Hematopoietic multipotent progenitor cell treated with erythropoietin and hydrocortisone succinate and interleukin-3 and kit ligand, for 8 days (in vitro differentiated cells): ENCODE results near the gene SNX5.
A peak's percentile ranks its signal among the peaks of the same experiment; 100 is the strongest.

Experiments used
- DNase-seq: peaks from one replicate; pipeline ENCODE4 v3.0.0-alpha.2; 2015

Gene SNX5

DNA sequence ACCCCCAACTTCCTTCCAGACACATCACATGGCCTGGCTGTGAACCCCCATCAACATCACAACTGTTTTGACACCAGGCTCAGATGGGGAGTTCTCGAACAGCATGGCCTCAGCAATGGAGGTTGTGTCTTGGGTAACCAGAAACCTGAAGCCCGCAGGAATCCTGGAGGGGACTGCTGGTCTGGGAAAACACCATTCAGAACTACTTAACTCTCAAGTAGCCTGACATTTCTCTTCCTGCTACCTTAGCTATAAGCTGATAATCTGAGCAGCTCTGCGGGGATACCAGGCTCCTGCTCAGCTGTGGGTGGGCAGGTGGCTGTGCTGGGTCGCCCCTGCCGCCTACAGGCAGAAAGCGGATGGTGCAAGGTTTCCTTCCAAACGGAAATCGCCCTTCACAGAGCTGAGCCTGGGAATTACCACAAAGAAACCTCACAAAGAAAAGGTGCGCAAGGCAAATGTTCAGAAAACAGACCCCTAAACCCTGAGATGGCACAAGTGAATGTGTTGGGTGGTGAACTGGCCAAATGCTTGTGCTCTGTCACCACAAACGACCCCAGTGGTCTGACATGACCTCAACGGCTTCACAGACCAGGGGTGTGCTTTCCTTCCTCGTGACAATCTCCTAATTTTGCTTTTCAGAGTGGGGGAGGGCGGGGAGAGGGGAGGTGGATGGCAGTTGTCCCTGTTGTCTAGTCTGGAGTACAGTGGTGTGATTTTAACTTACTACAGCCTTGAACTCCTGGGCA is 29.5 kb downstream of the SNX5 start:
- peak; percentile 74 for DNase-seq

DNA sequence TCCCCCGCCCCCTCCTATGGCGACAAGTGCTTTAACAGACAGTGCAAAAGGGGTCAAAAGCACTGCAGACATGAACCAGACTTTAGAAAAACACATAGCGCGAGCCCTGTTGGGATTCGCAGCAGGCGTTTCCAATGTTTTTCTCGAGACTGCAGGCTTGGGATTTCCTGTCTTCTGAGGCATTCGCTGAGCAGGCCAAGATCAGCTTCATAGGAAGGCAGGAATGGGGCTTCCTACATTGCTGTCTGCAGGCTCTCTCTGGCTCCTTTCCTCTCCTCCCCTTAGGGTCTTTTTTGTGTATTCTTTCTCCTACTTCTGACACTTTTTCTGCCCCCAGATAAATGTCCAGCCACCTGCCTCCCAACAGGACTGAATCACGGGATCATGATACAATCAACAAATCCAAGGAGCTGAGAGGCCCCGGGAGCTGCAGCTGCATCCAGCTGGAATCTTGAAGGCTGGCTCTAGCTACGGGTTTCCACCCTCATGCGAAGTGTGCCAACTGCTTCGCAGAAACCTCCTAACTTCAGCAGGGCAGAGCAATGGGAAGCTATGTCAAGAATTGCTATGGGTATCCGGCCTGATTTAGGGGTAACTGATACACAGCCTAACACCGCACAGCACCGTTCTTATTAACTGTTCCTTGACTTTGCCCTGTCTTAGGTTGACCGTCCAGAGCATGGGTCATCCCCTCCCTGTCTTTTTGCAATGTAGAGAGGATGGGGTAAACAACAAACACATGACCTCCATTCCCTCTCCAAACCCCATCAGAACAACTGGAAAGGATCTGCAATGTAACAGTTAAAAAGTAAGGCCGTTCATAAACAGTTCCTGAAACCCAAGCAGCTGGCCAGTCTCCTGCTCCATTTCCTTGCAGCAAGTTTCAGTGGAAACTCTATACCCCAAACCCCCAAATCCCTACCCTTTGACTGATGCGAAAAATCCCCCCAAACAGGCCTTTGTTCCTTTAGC is 31.5 kb downstream of the SNX5 start:
- no peak for DNase-seq

DNA sequence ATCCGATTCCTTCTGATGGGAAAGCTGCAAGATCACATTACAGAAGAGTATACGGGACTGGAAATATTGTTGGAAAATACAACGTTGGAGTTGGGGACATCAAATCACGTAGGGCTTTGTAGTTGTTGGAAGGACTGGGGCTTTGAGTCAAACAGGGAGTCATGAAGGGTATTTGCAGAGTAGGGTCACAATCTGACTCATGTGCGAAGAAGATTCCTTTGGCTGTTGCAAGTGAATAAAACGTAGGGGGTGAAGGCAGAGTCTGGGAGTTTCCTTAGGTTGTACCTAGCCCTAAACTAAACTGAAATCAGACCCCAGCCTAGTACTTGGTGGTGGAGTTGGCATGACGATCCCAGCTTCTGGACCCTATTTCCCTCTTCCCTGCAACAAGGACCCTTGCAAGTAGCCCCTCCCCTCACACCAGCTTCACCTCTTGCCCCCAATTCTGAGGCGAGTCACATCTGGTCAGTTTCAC is 32.3 kb downstream of the SNX5 start:
- DNase-seq, result no peak

DNA sequence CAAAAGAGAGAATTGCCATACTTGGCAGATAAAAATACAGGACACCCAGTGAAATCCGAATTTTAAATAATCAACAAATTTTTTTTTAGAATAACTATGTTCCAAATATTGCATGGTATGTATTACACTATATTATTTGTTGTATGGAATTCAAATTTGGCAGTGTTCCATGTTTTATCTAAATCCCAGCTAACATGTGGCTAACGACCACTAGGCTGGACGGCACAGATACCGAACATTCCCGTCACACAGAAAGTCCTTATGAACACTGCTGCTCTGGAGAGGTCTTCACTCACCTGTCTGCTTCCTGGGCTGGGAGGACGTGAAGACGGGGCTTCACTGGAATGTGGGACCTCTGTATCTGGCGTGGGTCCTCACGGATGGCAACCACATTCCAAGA is 32.8 kb downstream of the SNX5 start:
- DNase-seq, result peak; percentile 41

DNA sequence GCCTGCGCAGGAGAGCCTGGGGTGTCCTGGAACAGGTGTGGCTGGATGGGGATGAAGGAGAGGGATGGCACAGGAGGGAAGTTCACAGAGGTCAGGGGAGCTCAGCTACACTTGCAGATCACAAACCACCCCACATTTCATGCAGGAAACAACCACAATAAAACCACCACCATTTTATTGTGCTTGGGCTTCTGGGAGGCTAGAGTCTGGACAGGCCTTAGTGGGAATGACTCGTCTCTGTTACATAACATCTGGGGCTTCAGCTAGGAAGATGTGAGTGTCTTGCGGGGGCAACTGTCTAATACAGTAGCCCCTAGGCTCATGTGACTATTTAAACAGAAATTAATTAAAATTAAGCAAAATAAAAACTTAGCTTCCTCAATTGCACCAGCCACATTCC is 33.4 kb downstream of the SNX5 start:
- DNase-seq, result no peak

DNA sequence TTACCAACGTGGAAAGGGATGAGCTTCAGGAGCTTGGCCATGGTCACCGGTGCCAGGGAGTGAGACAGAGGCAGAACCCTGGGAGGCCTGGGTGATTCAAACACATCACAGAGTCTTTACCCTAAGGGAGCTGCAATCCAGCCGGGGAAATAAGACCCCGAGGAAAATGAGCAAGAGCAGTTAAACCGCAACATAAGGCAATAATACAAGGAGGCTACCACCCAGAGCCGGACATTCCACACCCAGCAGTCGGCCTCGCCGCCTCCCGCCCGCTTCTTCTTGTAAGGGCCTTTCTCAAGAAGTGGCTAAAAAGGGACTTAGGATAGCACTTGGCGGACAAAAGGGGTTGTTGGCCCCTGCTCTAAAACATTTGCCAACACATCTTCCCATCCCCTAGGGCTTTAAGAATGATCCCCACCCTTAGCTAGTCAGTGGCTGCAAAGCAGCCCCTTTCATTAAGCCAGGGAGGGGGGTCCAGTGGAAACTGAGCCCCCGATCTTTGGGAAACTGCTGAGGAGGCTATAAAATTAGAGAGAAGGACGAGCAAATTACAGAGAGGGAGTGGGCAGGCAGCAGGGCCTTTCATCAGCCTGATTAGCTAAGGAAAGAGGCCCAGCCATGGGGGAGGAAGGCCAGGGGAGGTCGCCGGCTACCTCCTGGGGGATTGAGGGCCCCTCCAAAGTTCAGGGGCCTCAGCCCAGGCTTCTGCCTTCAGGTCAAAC is 34.3 kb downstream of the SNX5 start:
- no peak for DNase-seq

DNA sequence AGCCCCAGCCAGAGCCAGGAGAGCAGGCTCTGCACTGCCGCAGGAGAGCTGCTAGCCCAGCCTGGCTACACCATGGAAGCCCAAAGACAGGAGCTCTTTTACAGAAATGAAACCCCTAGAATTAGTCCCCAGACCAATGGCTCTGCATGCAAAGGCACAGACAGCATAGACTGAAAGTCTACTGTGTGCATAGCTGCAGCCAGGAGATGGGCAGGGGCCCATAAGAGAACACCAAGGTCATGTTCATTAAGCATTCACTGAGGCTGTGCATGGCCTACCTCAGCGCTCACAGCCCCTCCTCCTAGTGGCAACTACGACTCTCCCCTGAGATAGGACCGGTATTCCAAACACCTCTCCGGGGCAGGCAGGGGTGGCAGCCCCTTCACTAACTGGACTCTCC is 34.9 kb downstream of the SNX5 start:
- DNase-seq, result no peak

DNA sequence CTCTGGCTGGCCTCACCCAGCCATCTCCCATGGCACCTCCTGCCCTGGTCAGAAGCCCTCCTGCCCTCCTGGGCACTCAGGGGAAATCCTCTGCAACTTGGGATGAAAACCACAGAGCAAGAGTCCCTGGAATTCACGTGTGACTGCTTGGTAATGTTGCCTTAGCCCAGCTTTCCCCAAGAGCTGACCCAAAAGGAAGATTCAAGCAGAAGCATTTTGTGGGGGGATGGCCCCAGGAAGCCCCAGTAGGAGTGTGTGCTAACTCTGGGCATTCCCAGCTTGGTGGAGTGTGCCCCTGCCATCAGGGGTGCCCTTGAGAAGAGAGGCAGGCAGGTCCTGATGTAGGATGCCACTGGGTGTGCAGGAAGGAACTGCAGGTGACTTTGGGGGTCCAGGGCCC is 35.5 kb downstream of the SNX5 start:
- DNase-seq, result no peak

DNA sequence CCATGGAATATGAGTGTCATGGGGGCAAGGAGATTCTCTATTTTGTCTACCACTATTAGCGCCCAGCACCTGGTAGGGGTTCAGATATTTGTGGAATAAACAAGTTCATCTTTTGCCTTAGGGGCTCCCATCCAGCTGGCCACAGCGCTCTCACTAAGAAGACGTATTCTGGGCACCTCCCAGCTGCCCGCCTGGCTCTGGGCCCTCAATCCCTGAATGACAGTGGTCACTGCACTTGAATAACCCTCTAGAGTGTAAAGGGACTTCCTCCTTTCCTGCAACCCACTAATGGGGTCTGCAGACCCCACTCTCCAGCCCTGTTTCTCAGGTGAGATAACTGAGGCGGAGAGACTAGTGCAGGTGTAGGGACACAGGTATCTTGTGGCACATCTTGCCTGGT is 36.2 kb downstream of the SNX5 start:
- no peak for DNase-seq

DNA sequence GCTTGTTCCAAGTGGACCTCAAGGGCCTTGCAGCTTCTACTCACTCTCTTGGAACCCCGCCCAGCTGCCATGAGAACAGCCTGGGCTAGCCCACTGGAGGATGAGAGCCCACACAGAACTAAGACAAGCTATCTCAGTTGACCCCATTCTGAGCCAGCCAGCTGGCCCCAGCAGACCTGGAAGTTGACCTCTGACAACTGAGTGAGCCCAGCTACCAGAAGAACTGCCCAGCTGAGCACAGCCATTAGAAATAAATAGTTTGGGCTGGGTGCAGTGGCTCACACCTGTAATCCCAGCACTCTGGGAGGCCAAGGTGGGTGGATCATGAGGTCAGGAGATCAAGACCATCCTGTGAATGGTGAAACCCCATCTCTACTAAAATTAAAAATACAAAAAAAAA is 37.1 kb downstream of the SNX5 start:
- no peak for DNase-seq

DNA sequence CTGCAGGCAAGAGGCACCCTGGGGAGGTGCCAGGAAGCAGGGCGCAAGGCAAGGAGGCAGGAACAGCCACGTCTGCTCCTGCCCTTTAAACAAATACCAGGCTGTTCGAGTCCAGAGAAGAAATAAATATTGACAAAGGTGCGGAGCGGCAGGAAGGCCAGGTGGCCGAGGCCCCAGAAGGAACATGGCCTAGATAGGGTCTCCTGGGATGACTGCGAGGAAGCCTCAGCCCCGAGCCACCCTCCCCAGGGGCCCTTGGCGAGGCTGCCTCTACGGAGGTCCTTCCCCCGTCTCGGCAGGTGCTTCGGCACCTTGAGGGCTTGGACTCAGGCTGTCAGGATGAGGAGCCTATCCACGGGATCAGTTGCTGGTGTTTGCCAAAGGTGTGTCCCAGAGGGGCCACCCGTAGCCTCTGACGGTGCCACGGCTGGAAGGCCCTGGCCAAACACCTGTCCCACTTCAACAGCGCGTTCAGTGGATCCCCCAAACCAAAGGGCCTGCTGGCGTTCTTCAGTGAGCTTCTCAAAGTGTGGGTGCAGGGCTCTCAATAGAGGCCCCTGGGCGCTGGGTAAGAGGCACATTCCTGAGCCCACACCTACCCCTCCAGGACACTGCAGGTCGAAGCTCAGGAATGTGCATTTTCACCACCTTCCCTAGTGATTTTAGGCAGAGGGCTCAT is 39.8 kb downstream of the SNX5 start:
- DNase-seq, result no peak

DNA sequence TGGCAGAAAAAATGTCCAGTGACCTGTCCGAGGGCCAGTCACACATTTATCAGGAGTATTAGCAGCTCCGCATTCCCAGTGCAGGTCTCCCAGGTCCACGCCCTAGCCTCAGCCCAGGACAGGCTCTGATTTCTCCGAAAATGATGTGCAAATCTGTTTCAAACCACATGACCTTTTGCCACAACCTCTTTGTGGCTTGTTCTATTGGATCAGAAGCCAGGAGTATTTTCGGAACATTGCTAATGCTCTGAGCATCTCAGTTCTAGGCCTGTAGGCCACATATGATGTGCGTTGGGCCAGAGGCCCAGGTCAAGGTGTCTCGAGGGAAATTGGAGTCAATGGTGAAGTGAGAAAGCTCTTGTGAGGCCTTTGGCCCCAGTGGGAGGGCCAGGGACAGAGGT is 40.4 kb downstream of the SNX5 start:
- DNase-seq, result no peak

DNA sequence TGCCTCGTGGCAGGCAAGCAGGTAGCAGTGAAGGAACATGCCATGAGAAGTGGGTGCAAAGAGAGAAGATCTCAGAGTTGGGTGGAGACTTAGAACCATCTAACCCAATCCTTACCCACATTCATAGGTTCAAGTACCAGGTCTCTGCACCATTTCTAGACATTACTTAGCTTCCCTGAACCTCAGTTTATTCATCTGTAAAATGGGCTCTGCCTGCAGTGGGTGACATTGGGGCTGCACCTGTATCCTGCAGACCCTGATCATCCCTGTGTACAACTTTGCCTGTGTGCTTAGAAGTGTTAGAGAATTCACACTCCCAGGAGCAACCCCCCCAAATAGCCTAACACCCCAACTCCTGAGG is 42.7 kb downstream of the SNX5 start:
- DNase-seq, result no peak

DNA sequence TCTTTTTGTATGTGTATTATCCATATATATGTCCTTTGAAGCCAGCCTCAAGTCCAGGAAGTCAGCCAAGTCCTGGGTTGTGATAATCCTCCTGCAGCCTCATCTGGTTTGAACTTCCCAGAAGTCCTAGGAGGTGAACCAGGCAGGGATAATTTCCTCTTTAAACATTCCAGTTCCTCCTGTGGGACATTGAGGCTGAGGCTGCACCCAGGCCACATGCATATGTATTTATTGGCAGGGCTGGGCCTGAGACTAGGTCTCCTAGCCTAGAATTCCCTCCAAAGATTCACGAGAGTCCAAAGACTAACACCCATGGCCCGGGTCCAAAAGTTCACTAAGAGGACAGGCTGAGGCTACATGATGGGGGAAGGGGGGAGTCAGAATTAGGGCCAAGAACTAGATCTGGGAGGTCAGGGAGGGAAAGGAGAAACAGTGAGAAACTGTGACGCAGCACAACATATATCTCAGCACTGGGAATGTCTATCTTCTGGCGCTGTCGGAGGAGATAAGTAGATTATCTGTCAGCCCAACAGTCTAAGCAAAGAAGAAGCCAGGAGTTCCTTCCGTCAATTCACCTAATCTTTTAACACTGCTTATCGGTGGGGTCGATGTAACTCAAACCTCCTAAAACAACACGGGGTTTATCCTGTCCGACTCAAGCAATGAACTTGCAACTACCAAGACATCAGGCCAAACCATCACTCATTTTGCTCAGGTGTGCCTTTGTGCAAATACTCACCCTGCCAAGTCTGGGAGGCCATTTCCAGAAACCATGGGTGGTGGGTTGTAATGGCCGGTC is 43.3 kb downstream of the SNX5 start:
- peak; percentile 72 for DNase-seq

DNA sequence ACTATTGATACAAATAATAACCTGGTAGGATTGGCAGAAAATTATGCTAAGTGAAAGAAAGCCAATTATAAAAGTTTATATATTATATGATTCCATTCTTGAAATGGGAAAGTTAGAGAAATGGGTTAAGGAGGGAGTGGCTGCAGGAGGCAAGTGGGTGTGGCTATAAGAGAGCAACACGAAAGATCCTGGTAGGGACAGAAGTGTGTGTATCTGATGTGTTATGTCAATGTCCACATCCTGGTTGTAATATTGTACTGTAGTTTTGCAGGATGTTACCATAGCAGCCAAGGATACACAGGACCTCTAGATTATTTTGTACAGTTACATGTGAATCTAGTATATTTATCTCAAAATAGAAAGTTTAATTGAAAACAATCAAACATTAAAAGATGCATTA is 46.8 kb downstream of the SNX5 start:
- no peak for DNase-seq

DNA sequence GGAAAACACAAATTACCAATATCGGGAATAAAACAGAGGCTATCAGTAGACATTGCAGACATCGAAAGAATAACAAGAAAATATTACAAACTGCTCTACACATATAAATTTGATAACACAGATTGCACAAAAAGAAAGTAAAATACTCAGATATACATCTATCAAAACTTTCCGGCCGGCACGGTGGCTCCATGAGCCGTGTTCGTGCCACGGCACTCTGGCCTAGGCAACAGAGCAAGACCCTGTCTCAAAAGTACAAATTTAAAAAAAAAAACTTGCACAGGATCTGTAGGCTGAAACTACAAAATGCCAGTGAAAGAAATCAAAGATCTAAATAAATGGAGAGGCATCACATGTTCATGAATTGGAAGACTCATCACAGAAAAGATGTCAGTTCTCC is 49.4 kb downstream of the SNX5 start:
- DNase-seq, result no peak

DNA sequence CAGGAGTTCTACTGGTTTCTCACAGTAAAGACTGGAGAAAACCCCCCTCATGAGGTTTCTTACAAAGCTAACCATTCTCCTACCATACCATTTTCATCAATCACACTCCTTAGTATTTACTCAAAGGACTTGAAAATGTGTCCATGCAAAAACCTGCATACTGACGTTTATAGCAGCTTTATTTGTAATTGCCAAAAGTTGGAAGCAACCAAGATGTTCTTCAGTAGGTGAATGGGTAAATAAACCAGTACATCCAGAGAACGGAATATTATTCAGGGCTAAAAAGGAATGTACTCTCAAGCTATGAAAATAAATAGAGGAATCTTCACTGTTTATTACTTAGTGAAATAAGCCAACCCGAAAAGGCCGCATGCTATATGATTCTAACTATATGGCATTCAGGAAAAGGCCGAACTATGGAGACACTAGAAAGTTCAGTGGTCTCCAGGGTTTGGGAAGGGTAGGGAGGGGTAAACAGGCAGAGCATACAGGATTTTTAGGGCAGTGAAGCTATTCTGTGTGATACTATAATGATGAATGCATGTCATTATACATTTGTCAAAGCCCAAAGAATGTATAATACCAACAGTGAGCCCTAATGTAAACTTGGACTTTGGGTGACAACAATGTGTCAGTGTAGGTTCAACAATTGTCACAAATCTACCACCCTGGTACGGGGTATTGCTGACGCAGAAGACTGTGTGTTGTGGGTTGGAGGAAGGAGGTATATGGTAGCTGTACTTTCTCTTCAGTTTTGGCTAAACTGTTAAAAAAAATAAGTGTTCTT is 50.6 kb downstream of the SNX5 start:
- DNase-seq, result no peak

DNA sequence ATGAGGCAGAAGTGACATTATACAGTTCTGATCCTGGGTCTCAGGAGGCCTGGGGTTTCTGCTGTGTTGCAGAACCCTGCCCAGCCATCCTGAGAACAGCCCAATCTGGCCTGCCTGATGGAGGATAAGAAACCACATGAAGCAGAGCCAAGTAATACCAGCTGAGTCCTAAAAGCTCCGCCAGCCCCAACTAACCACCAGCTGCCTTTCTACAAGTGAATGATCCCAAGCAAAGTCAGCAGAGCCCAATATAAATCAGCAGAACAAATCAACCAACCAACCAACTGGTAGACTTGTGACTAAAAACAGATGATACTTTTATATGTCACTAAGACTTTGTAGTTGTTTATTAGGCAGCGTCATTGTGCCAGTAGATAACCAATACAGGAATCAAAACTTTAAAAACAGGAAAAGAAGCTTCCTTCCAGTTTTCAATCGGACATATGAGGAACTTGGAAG is 52.1 kb downstream of the SNX5 start:
- DNase-seq, result peak; percentile 68

DNA sequence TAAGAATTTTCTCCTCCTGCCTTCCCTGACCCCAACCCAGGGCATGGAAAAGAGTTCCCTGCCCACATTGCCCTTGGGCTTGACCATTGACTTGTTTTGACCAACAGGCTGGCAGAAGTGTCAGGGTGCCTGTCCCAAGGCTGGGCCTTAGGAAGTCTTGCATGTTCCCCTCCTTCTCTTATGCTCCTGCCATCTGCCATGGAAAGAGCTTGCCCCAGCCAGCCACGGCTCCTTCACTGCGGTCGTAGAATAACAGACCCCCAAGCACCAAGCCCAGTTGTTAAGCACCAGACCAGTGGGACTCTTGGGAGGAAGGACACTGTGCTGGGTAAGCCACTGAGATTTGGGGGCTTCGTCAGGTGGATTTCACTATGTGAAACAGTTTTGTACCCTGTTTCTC is 53.6 kb downstream of the SNX5 start:
- DNase-seq, result no peak

DNA sequence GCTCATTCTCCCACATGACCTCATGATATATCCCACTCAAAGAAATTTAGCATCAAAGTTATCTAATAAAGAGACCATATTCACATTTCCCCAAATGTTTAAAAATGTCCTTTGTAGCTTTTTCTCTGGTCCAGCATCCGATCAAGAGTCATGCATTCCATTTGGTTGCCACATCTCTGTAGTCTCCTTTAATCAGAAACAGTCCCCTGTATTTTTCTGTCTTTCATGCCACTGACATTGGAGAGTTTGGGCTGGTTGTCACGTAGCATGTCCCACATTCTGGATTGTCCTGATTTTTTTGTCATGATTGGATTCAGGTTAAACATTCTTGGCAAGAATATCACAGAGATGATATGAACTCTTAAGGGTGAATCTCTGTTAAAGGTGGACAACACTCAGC is 55.7 kb downstream of the SNX5 start:
- no peak for DNase-seq

DNA sequence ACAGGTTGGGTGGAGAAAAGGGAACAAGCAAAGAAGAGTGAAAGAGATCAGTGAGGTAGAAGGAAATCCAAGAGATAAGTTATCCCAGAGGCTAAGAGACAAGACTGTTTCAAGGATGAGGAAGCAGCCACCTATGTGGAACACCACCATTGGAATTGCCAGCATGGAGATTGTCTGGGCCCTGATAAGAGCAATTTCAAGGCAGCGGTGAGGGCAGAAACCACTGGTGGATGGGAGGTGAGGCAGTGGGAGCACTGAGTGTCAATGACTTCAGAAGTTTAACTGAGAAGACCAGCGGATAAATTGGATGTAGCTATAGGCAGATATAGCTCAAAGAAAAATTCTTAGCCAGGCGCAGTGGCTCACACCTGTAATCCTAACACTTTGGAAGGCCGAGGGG is 56.7 kb downstream of the SNX5 start:
- DNase-seq, result no peak
